GM06990 (cell line): ENCODE measurements around the gene ALG14.

Source experiments
- DNase-seq: peaks from one replicate; pipeline ENCODE4 v3.0.0-alpha.2; 2011; ENCODE audit not compliant: insufficient read length; ENCODE audit errors: extremely low read depth
- H3K27me3 ChIP-seq: replicated peaks from 2 replicates; pipeline ENCODE4 v1.6.0; 2011; ENCODE audit warnings: low read length; ENCODE audit not compliant: control insufficient read depth, insufficient read depth
- H3K36me3 ChIP-seq: 2 replicates; pipeline ENCODE4 v1.5.1; 2011; ENCODE audit warnings: low read length; ENCODE audit not compliant: control insufficient read depth, insufficient read depth
- H3K4me3 ChIP-seq: replicated peaks from 2 replicates; pipeline ENCODE4 v1.5.1; 2011; ENCODE audit warnings: low read depth, mild to moderate bottlenecking, control low read depth, low read length
- CTCF ChIP-seq: IDR thresholded peaks from 2 replicates; pipeline ENCODE4 v1.5.1; 2011; ENCODE audit warnings: low read length, control low read depth, mild to moderate bottlenecking, inconsistent platforms; ENCODE audit not compliant: insufficient read depth, poor library complexity, severe bottlenecking

Gene ALG14

DNA sequence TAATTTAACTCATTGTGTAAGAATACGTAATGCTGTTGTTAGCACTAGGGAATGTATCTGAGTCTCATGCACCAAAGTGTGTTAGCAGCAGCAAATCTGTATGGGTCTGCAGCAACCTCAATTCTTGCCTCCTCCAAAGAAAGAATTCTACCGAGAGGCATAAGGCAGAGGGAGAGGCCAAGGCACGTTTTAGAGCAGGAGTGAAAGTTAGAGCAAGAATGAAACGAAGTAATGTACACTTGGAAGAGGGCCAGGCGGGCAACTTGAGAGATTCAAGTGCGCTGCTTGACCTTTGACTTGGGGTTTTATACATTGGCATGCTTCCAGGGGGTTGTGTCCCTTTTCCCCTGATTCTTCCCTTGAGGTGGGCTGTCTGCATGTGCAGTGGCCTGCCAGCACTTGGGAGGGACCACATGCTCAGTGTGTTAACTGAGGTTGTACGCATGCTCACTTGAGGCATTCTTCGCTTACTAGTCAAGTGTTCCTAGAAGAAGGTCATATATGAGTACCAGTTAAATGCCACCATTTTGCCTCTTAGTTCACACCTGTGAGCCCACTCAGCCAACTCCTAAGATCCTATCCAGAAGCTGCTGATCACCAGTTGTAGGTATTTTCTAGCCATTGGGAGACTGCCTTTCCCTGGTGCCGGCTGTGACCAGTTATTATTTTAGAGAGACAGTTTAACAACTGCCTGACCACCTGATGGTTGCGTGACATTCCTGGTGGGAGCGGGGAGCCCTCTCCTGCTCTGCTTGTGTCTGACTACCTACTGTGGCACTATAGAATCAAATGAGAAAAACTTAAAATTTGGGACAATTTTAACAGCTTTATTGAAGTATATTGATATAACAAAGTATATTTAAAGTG is 143.2 kb downstream of the ALG14 start:
- no peaks in the 10 kb centered on the region for H3K36me3 ChIP-seq
- H3K27me3 ChIP-seq = no peaks in the 10 kb centered on the region; the same call in 1 of the 2 replicates
- no peak for DNase-seq
- no peak overlapping the region for H3K4me3 ChIP-seq
- TF ChIP-seq CTCF = no peak

DNA sequence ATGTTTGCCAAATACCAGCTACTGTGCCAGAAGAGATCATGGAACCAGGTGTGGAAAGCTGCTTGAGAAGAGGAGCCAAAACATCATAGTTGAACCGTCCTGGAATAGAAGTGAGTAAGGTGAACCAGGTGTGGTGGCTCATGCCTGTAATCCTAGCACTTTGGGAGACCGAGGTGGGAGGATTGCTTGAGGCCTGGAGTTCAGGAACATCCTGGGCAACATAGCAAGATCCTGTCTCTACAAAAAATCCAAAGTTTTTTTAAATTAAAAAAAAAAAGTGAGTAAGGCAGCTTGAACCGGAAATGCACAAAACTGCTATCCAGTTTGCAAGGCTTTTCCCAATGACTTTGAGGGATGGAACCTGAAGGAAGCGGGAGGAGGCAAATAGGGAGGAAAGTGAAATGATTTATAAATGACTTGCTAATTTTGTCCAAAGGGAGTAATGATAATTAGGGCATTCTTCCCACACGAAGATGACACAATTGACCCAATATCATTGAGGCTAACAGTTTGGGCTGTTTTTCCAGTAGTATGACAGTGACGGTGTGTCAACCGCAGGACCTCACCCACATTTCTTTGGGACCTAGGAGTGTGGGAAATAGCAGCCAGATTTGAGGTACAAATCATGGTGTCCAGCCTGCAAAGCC is 144.3 kb downstream of the ALG14 start:
- TF ChIP-seq CTCF = no peak
- Histone ChIP-seq H3K27me3 (no peaks in the 10 kb centered on the region; the same call in 1 of the 2 replicates), H3K4me3 (no peak overlapping the region), H3K36me3 (no peaks in the 10 kb centered on the region)
- no peak for DNase-seq

- Histone ChIP-seq H3K27me3 (no peaks in the 10 kb centered on the region; the same call in 1 of the 2 replicates), H3K4me3 (peak overlapping the region; percentile 53), H3K36me3 (no peaks in the 10 kb centered on the region)
- no peak for DNase-seq
- TF ChIP-seq CTCF = no peak
Observed at GRCh38 chr1:94927405-94928175, 145.2 kb downstream of the ALG14 start.

- DNase-seq = peak; percentile 86
- H3K36me3 ChIP-seq = no peaks in the 10 kb centered on the region
- no peak for TF ChIP-seq CTCF
- H3K27me3 ChIP-seq = no peaks in the 10 kb centered on the region; the same call in 1 of the 2 replicates
- H3K4me3 ChIP-seq = peak within 1 kb of the TSS; percentile 59
Observed at GRCh38 chr1:94926915-94927404, 145.8 kb downstream of the ALG14 start, which contains the start of gene CNN3. TSS of gene CNN3 (minus strand) at chr1:94927110. CDS start at chr1:94926894, 216 bp downstream.

GRCh38 chr1:94926126-94926914 is 146.4 kb downstream of the ALG14 start:
- H3K4me3 ChIP-seq = peak overlapping the region; percentile 59
- no peak for TF ChIP-seq CTCF
- DNase-seq = peak; percentile 57
- H3K27me3 ChIP-seq = no peaks in the 10 kb centered on the region; the same call in 1 of the 2 replicates
- no peaks in the 10 kb centered on the region for H3K36me3 ChIP-seq
